SK-N-SH (cell line): ENCODE data around the gene SPAG9.

Source experiments
- EP300 ChIP-seq, 2 experiments: IDR thresholded peaks; 2 replicates each; pipeline versions ENCODE4 v1.4.0 to v1.6.1; 2012; ENCODE audit warnings: borderline replicate concordance in 1 of 2, low read depth in 1 of 2, low read length in 1 of 2
- FOXM1 ChIP-seq: IDR thresholded peaks from 2 replicates; pipeline ENCODE4 v1.4.0; 2012; ENCODE audit warnings: low read depth, mild to moderate bottlenecking
- NRF1 ChIP-seq: IDR thresholded peaks from 2 replicates; pipeline ENCODE4 v1.6.1; 2012; ENCODE audit warnings: low read depth, mild to moderate bottlenecking, low read length
- POLR2AphosphoS5 ChIP-seq: IDR thresholded peaks from 2 replicates; pipeline ENCODE4 v1.6.1; 2012; ENCODE audit warnings: low read depth, low read length
- RAD21 ChIP-seq: IDR thresholded peaks from 2 replicates; pipeline ENCODE4 v1.6.1; 2012; ENCODE audit warnings: mild to moderate bottlenecking, low read length
- RXRA ChIP-seq: IDR thresholded peaks from 2 replicates; pipeline ENCODE4 v1.4.0; 2012; ENCODE audit warnings: low read depth, mild to moderate bottlenecking, borderline replicate concordance
- SIN3A ChIP-seq: IDR thresholded peaks from 2 replicates; pipeline ENCODE4 v1.6.1; 2012; ENCODE audit warnings: low read depth, mild to moderate bottlenecking, low read length, moderate library complexity, borderline replicate concordance
- TCF12 ChIP-seq: IDR thresholded peaks from 2 replicates; pipeline ENCODE4 v1.4.0; 2012
- TF ChIP-seq, protein P1 (sequence below): fragments of 200-600 bp; sonication (generic); IDR thresholded peaks from 2 replicates; pipeline ENCODE4 v1.6.1; 2017; ENCODE audit warnings: antibody characterized with exemption, mild to moderate bottlenecking, moderate library complexity
- TF ChIP-seq, protein P2 (sequence below): IDR thresholded peaks from 2 replicates; pipeline ENCODE4 v1.4.0; 2012; ENCODE audit warnings: low read depth
- TF ChIP-seq, protein P3 (sequence below): IDR thresholded peaks from 2 replicates; pipeline ENCODE4; 2012

DNA sequence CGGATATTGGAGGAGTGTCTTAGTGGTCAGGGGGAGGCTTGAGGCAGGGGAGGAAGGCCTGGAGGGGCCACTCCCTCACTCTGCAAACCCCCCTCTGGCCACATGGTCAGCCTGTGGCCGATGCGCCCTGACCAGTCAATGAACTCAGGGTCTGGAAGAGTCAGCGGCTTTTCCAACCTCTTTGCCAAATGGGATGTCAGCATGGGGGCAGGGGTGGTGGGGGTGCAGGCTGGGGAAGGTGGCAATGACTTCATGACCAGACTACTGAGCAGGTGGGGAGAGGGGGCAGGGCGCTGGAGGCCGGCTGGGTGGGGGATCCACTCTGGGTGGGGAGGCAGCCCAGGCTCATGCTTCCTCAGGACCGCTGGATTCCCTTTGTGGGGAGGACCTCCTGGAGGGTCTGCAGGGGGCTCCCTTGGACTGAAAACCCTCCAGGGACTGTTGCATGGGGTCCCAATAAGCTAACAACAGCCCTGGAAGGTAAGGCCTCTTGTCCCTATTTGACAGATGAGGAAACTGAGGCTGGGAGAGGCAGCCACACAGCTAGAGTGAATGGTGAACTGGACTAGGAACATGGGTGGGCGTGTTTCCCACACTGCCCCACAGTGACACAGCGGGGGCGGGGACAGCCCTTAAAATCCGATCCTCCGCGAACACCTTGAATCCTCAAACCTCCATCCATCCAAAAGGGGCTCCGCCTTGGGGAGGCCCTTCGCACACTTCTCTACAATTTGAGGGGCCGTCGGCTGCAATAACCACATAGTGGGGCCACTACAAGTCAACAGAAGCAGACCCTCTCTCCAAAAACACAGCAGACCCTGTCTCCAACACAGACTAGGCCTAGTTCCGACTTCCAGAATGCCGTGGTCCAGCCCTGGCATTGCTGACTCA, 173.5 kb downstream of the SPAG9 start:
- TF ChIP-seq, protein P1, sequence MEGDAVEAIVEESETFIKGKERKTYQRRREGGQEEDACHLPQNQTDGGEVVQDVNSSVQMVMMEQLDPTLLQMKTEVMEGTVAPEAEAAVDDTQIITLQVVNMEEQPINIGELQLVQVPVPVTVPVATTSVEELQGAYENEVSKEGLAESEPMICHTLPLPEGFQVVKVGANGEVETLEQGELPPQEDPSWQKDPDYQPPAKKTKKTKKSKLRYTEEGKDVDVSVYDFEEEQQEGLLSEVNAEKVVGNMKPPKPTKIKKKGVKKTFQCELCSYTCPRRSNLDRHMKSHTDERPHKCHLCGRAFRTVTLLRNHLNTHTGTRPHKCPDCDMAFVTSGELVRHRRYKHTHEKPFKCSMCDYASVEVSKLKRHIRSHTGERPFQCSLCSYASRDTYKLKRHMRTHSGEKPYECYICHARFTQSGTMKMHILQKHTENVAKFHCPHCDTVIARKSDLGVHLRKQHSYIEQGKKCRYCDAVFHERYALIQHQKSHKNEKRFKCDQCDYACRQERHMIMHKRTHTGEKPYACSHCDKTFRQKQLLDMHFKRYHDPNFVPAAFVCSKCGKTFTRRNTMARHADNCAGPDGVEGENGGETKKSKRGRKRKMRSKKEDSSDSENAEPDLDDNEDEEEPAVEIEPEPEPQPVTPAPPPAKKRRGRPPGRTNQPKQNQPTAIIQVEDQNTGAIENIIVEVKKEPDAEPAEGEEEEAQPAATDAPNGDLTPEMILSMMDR: no peak
- TF ChIP-seq, protein P2, sequence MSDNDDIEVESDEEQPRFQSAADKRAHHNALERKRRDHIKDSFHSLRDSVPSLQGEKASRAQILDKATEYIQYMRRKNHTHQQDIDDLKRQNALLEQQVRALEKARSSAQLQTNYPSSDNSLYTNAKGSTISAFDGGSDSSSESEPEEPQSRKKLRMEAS: no peak
- TF ChIP-seq TCF12 (no peak), RXRA (no peak), RAD21 (no peak), POLR2AphosphoS5 (no peak), EP300 (IDR thresholded peaks at IDR 0.05; ENCODE audit: borderline replicate concordance in 1 of 2, low read depth in 1 of 2, low read length in 1 of 2) (no peak), NRF1 (no peak), SIN3A (no peak), FOXM1 (no peak)
- TF ChIP-seq, protein P3, sequence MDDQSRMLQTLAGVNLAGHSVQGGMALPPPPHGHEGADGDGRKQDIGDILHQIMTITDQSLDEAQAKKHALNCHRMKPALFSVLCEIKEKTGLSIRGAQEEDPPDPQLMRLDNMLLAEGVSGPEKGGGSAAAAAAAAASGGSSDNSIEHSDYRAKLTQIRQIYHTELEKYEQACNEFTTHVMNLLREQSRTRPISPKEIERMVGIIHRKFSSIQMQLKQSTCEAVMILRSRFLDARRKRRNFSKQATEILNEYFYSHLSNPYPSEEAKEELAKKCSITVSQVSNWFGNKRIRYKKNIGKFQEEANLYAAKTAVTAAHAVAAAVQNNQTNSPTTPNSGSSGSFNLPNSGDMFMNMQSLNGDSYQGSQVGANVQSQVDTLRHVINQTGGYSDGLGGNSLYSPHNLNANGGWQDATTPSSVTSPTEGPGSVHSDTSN: no peak
